ACHN (cell line): Measurements from ENCODE around the gene TP53AIP1.

ENCODE experiments used
- DNase-seq: peaks from one replicate; pipeline ENCODE4 v3.0.0-alpha.2; 2015
- in situ Hi-C: cut with HindIII; loops from 2 replicates; pipeline ENCODE4 v1.10.0; 2017; ENCODE audit warnings: low sequenced_read_pairs, low pct_ligation_motif_present, low pct_unique_long_range_greater_than_20kb

TP53AIP1 gene

GRCh38 chr11:128942817-128943427, at the start of gene TP53AIP1:
TP53AIP1 (minus strand) TSS chr11:128942871; CDS start chr11:128937818, 5,053 bp downstream.
- no peak for DNase-seq
- in situ Hi-C loops, result no loop called here

GRCh38 chr11:128988242-128988970, 45.7 kb upstream of the TP53AIP1 start:
- no peak for DNase-seq
- in situ Hi-C loops, result no loop called here

- in situ Hi-C loops, result no loop called here
- DNase-seq, result no peak
These were observed 43.2 kb upstream of the TP53AIP1 start for GRCh38 chr11:128985880-128986279.

- in situ Hi-C loops, result no loop called here
- no peak for DNase-seq
These were observed 40.4 kb upstream of the TP53AIP1 start for GRCh38 chr11:128983023-128983422.

- in situ Hi-C loops, result no loop called here
- DNase-seq, result no peak
These were observed 38.6 kb upstream of the TP53AIP1 start for GRCh38 chr11:128981254-128981653.

GRCh38 chr11:128970598-128971190, 28.0 kb upstream of the TP53AIP1 start:
- in situ Hi-C loops, result no loop called here
- no peak for DNase-seq

GRCh38 chr11:128968916-128969315, 26.2 kb upstream of the TP53AIP1 start:
- no peak for DNase-seq
- in situ Hi-C loops, result no loop called here

- in situ Hi-C loops, result no loop called here
- no peak for DNase-seq
These were observed 24.9 kb upstream of the TP53AIP1 start for GRCh38 chr11:128967578-128967977.

GRCh38 chr11:128965485-128965884, 22.8 kb upstream of the TP53AIP1 start:
- no peak for DNase-seq
- in situ Hi-C loops, result no loop called here

- in situ Hi-C loops, result no loop called here
- no peak for DNase-seq
These were observed 21.8 kb upstream of the TP53AIP1 start for GRCh38 chr11:128964463-128964930.

- no peak for DNase-seq
- in situ Hi-C loops, result no loop called here
These were observed 21.2 kb upstream of the TP53AIP1 start for GRCh38 chr11:128963744-128964325.

- in situ Hi-C loops, result no loop called here
These were observed 20.2 kb upstream of the TP53AIP1 start for GRCh38 chr11:128962896-128963295.

GRCh38 chr11:128961645-128962044, 19.0 kb upstream of the TP53AIP1 start:
- DNase-seq, result no peak
- in situ Hi-C loops, result no loop called here

More at GRCh38 chr11:128962896-128963295, 20.2 kb upstream of the TP53AIP1 start:
- DNase-seq, result no peak

- DNase-seq, result no peak
- in situ Hi-C loops, result no loop called here
These were observed 14.5 kb upstream of the TP53AIP1 start for GRCh38 chr11:128957202-128957482.

GRCh38 chr11:128956401-128957201, 13.9 kb upstream of the TP53AIP1 start:
- in situ Hi-C loops, result no loop called here

GRCh38 chr11:128955636-128956035, 13.0 kb upstream of the TP53AIP1 start:
- in situ Hi-C loops, result no loop called here
- DNase-seq, result no peak

More at GRCh38 chr11:128956401-128957201, 13.9 kb upstream of the TP53AIP1 start:
- peak; percentile 78 for DNase-seq

GRCh38 chr11:128953151-128953550, 10.5 kb upstream of the TP53AIP1 start:
- in situ Hi-C loops, result no loop called here
- DNase-seq, result no peak

GRCh38 chr11:128949791-128950454, 7.3 kb upstream of the TP53AIP1 start:
- no peak for DNase-seq
- in situ Hi-C loops, result no loop called here
